IPS-18c (cell line): Measurements from ENCODE around the gene ACP5.

Experiments used
- H3K4me3 ChIP-seq: 2 replicates; pipeline ENCODE4 v1.7.0; 2013; ENCODE audit warnings: low read depth, mild to moderate bottlenecking, low read length, moderate library complexity; ENCODE audit not compliant: insufficient read depth
- H3K9me3 ChIP-seq: one replicate; pipeline ENCODE4 v1.6.1; 2013; ENCODE audit warnings: mild to moderate bottlenecking, low read length, moderate library complexity; ENCODE audit not compliant: control insufficient read depth, insufficient read depth

Gene ACP5

GRCh38 chr19:11530432-11530831, 47.0 kb downstream of the ACP5 start:
- Histone ChIP-seq H3K9me3 (no peaks in the 10 kb centered on the region), H3K4me3 (no peak overlapping the region)

DNA sequence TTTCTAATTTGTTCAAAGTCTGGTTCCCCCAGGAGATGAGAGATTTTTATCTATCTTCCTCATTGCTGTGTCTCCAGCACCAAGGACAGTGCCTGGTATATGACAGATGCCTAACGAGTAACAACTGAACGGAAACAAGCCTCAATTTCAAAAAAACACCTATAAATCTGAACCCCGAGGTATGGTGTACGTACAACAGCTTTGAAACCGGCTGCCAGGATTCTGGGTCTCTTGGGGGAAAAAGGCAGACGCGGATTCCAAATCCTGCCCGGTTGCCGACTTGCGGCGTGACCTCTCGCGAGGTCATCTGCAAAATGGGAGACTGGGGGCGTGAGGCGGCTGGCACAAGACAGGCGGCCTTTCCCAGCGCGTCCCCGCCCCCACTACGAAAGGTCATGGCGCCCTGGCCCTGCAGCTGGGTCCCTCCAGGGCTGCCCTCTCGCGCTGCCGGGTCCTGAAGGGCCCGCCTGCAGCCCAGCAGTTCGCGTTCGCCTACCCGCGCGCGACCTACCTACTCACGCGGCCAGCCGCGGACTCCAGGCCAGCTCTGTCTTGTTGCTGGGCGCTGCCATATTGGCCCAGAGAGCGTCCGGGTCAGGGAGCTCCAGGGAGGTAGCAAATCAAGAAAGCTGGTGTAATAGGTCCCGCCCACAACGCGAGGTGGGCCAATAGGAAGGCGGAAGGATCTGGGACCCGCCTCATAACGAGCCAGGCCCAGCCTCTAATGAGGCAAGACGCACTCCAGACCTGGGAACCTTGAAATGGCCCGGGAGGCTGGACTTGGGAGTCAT, 48.7 kb downstream of the ACP5 start, which contains the start of gene ECSIT:
ECSIT (minus strand) TSS at position 584 of the 791 bp plus-strand sequence. CDS start 9,964 bp downstream, outside the sequence.
- no peaks in the 10 kb centered on the region for H3K9me3 ChIP-seq
- H3K4me3 ChIP-seq: peak within 1 kb of the TSS; percentile 87
